NCI-H2227 (cell line): ENCODE data around the gene SOX4.
"Not testable (repeated sequence)": the region's sequence is repeated elsewhere in the genome, so short reads cannot be mapped to it uniquely, and the experiment has no call there.

Experiments
- DNase-seq: peaks from one replicate; lab custom pipeline; 2025; ENCODE audit not compliant: unreplicated experiment; lab: John Stamatoyannopoulos, UW

The SOX4 gene

GRCh38 chr6:21593412-21593926 lies at the start of gene SOX4:
Gene SOX4 (plus strand): TSS chr6:21593751. CDS start chr6:21594535, 784 bp downstream.
- DNase-seq = peak; percentile 98

- DNase-seq = not testable (repeated sequence)
Measured at GRCh38 chr6:21552286-21552685, 41.3 kb upstream of the SOX4 start.

- no peak for DNase-seq
Measured at GRCh38 chr6:21554286-21554685, 39.3 kb upstream of the SOX4 start.

GRCh38 chr6:21555197-21555596 lies 38.4 kb upstream of the SOX4 start:
- no peak for DNase-seq

- no peak for DNase-seq
Measured at GRCh38 chr6:21556511-21556910, 37.0 kb upstream of the SOX4 start.

- DNase-seq = no peak
Measured at GRCh38 chr6:21556968-21557721, 36.4 kb upstream of the SOX4 start.

- no peak for DNase-seq
Measured at GRCh38 chr6:21559238-21559637, 34.3 kb upstream of the SOX4 start.

- no peak for DNase-seq
Measured at GRCh38 chr6:21560249-21560648, 33.3 kb upstream of the SOX4 start.

GRCh38 chr6:21565431-21565830 lies 28.1 kb upstream of the SOX4 start:
- DNase-seq = no peak

GRCh38 chr6:21578523-21578922 lies 15.0 kb upstream of the SOX4 start:
- DNase-seq = no peak

GRCh38 chr6:21582651-21583050 lies 10.9 kb upstream of the SOX4 start:
- no peak for DNase-seq

- DNase-seq = no peak
Measured at GRCh38 chr6:21586300-21586699, 7.3 kb upstream of the SOX4 start.

GRCh38 chr6:21586740-21587178 lies 6.8 kb upstream of the SOX4 start:
- DNase-seq = no peak

- peak; percentile 82 for DNase-seq
Measured at GRCh38 chr6:21587179-21587960, 6.2 kb upstream of the SOX4 start.

GRCh38 chr6:21587961-21588480 lies 5.5 kb upstream of the SOX4 start:
- peak; percentile 82 for DNase-seq

- peak; percentile 88 for DNase-seq
Measured at GRCh38 chr6:21588481-21589351, 4.8 kb upstream of the SOX4 start.

- peak; percentile 92 for DNase-seq
Measured at GRCh38 chr6:21589352-21590345, 3.9 kb upstream of the SOX4 start.

- DNase-seq = no peak
Measured at GRCh38 chr6:21590346-21590745, 3.2 kb upstream of the SOX4 start.

- no peak for DNase-seq
Measured at GRCh38 chr6:21591446-21591845, 2.1 kb upstream of the SOX4 start.

GRCh38 chr6:21592953-21593352 lies 598 bp upstream of the SOX4 start:
- peak; percentile 71 for DNase-seq
